Prostate gland (tissue), 2 donors: ENCODE data around the gene SUMO2. TPM values are rescaled to one million over a fixed set of nuclear protein-coding genes. Genes with fewer than 3 reads are reported as not detected.
A peak's percentile ranks its signal among the peaks of the same experiment; 100 is the strongest.

Source experiments
- DNase-seq: peaks from one replicate; pipeline ENCODE4 v3.0.0-alpha.2; 2019; ENCODE audit warnings: low spot score
- H3K27ac ChIP-seq, 2 donors: fragments of 200-600 bp; sonication (generic); 2 replicates each; pipeline ENCODE4 v1.5.1; 2017 to 2019
- H3K27me3 ChIP-seq: fragments of 200-600 bp; sonication (generic); replicated peaks from 2 replicates; pipeline ENCODE4 v1.5.1; 2019; ENCODE audit not compliant: insufficient read depth
- H3K36me3 ChIP-seq, 2 donors: fragments of 200-600 bp; sonication (generic); 1 replicate in 1 of 2; 2 replicates in 1 of 2; pipeline versions ENCODE4 v1.5.1 to v1.8.1; 2017 to 2019
- H3K4me1 ChIP-seq: fragments of 200-600 bp; sonication (generic); replicated peaks from 2 replicates; pipeline ENCODE4 v1.5.1; 2019
- H3K4me3 ChIP-seq, 2 donors: fragments of 200-600 bp; sonication (generic); 2 replicates each; pipeline ENCODE4 v1.5.1; 2017 to 2019
- H3K9me3 ChIP-seq: fragments of 200-600 bp; sonication (generic); 2 replicates; pipeline ENCODE4 v1.5.1; 2017
- POLR2A ChIP-seq: fragments of 450-650 bp; IDR thresholded peaks from one replicate; pipeline ENCODE4 v1.6.1; 2016; ENCODE audit warnings: antibody characterized with exemption, mild to moderate bottlenecking
- POLR2AphosphoS5 ChIP-seq: sonication (generic); formaldehyde crosslinking; IDR thresholded peaks from one replicate; pipeline ENCODE4 v1.6.1; 2017; ENCODE audit warnings: antibody characterized with exemption
- WGBS: methylation state at CpG from one replicate; pipeline ENCODE4 v1.1.5; 2018; 5-methylcytosine and 5-hydroxymethylcytosine counted together
- intact Hi-C: fragments of 100-400 bp; cut with DNase I; formaldehyde crosslinking; loops from one replicate; pipeline ENCODE4 v1.14.2; 2022
- total RNA-seq, 2 donors: library from RNA; depleted of rRNA; stranded (reverse); fragments of >200 nt; gene quantifications; one replicate each; pipeline ENCODE4 v1.1.0, GENCODE V29; 2016
- TF ChIP-seq, protein P1 (sequence below), 4 experiments: fragments of 200-600 bp in 2 of 4; fragments of 450-650 bp in 2 of 4; sonication (generic) in 2 of 4; IDR thresholded peaks; 1 replicate in 3 of 4; 2 replicates in 1 of 4; pipeline ENCODE4 v1.5.1; 2016 to 2019; ENCODE audit warnings: antibody characterized with exemption in 4 of 4, mild to moderate bottlenecking in 2 of 4, moderate library complexity in 2 of 4

The SUMO2 gene
- total RNA-seq, 2 donors from 2014 or later = 79.7 to 97.2 TPM

GRCh38 chr17:75154195-75155106 is 28.3 kb downstream of the SUMO2 start, which contains the start of gene JPT1:
JPT1 (minus strand) TSS chr17:75154512; CDS start chr17:75154397, 115 bp downstream.
- intact Hi-C loops = no loop called here
- TF ChIP-seq, protein P1, sequence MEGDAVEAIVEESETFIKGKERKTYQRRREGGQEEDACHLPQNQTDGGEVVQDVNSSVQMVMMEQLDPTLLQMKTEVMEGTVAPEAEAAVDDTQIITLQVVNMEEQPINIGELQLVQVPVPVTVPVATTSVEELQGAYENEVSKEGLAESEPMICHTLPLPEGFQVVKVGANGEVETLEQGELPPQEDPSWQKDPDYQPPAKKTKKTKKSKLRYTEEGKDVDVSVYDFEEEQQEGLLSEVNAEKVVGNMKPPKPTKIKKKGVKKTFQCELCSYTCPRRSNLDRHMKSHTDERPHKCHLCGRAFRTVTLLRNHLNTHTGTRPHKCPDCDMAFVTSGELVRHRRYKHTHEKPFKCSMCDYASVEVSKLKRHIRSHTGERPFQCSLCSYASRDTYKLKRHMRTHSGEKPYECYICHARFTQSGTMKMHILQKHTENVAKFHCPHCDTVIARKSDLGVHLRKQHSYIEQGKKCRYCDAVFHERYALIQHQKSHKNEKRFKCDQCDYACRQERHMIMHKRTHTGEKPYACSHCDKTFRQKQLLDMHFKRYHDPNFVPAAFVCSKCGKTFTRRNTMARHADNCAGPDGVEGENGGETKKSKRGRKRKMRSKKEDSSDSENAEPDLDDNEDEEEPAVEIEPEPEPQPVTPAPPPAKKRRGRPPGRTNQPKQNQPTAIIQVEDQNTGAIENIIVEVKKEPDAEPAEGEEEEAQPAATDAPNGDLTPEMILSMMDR (IDR thresholded peaks at IDR 0.05) = peak in 1 of 4 experiments; percentile 14
- TF ChIP-seq POLR2AphosphoS5 (peak; percentile 97), POLR2A (peak; percentile 99)
- DNase-seq = peak; percentile 98
- peaks cover 7% of the 10 kb centered on the region for H3K4me1 ChIP-seq
- peak within 1 kb of the TSS; percentile 85 for H3K4me3 ChIP-seq
- H3K27me3 ChIP-seq = no peaks in the 10 kb centered on the region
- H3K27ac ChIP-seq = peak within 1 kb of the TSS; percentile 43 to 75
- H3K36me3 ChIP-seq = no peaks in the 10 kb centered on the region
- H3K9me3 ChIP-seq = no peaks in the 10 kb centered on the region
- WGBS = 1% methylated on average over 67 of the region's 67 CpGs

- H3K27ac ChIP-seq = peak overlapping the region; percentile 43 to 75
These were observed 29.0 kb downstream of the SUMO2 start for GRCh38 chr17:75153780-75154194.

DNA sequence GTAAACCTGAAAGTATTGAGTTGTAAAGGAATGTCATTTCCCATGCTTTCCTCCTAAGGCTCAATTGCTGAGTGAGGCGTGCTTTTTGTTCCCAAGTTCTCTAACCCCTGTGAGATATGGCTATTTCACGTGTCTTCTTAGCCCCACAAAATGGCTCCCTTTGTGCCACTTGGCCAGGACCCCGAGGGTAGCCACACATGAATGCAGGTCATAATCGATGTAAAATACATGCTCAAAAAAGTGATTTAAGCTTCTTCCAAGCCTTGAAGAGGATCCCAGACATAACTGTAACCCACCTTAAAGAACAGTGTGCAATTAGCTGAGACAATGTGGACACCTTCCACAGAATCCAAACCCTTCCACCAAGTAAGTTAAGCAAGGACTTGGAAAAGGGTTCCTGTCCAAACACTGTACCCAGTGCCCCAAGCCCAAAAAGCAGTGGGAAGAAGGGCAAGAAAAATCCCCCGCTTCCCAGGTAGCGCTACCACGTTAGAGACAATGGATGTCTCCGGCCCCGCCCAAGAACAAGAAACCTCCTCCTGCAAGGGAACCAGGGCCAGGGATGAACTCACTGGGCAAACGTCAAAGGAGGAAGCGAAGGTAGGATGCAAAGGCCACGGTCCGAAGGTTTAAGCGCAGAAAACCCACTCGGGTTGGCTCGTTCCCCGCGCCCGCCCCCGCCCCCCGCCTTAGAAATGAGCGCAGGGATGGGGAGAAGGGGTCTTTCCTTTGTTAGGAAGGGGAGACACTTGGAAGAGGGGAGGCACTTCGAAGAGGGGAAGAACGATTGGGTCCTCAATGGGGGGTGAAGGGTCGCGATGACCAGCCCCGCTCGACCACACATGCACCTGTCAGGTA is 29.6 kb downstream of the SUMO2 start:
- no peaks in the 10 kb centered on the region for H3K9me3 ChIP-seq
- H3K27ac ChIP-seq = peak overlapping the region; percentile 43 to 75
- no peaks in the 10 kb centered on the region for H3K27me3 ChIP-seq
- no peaks in the 10 kb centered on the region for H3K36me3 ChIP-seq
- H3K4me3 ChIP-seq = peak overlapping the region; percentile 85
- intact Hi-C loops = no loop called here
- 5% methylated on average over 28 of the region's 28 CpGs for WGBS
- peaks cover 7% of the 10 kb centered on the region for H3K4me1 ChIP-seq
- TF ChIP-seq POLR2A (no peak), POLR2AphosphoS5 (peak; percentile 14)
- TF ChIP-seq, protein P1 (IDR thresholded peaks at IDR 0.05) = no peak
- DNase-seq = peak; percentile 26

More at GRCh38 chr17:75153780-75154194, 29.0 kb downstream of the SUMO2 start:
- no peaks in the 10 kb centered on the region for H3K27me3 ChIP-seq
- intact Hi-C loops = no loop called here
- H3K4me3 ChIP-seq = peak overlapping the region; percentile 85
- peaks cover 7% of the 10 kb centered on the region for H3K4me1 ChIP-seq
- no peaks in the 10 kb centered on the region for H3K36me3 ChIP-seq
- 2% methylated on average over 31 of the region's 35 CpGs for WGBS
- no peak for DNase-seq
- H3K9me3 ChIP-seq = no peaks in the 10 kb centered on the region
- TF ChIP-seq POLR2A (no peak), POLR2AphosphoS5 (no peak)
- TF ChIP-seq, protein P1 (IDR thresholded peaks at IDR 0.05) = no peak

- Histone ChIP-seq H3K9me3 (no peaks in the 10 kb centered on the region), H3K27me3 (no peaks in the 10 kb centered on the region), H3K4me1 (peaks cover 7% of the 10 kb centered on the region), H3K36me3 (no peaks in the 10 kb centered on the region), H3K27ac (no peak overlapping the region), H3K4me3 (peak overlapping the region in 1 of 2 donors; percentile 85)
- no peak for DNase-seq
- 74% methylated on average over 6 of the region's 6 CpGs for WGBS
- intact Hi-C loops = no loop called here
- TF ChIP-seq POLR2A (no peak), POLR2AphosphoS5 (no peak)
- TF ChIP-seq, protein P1 (IDR thresholded peaks at IDR 0.05) = no peak
These were observed 30.2 kb downstream of the SUMO2 start for GRCh38 chr17:75152523-75152921.
